Measurements from ENCODE around the gene CELSR1. TPM values are rescaled to one million over a fixed set of nuclear protein-coding genes. Genes with fewer than 3 reads are reported as not detected.

CELSR1 gene
- total RNA-seq, 1 donor from 2014 or later = 0.39 TPM

DNA sequence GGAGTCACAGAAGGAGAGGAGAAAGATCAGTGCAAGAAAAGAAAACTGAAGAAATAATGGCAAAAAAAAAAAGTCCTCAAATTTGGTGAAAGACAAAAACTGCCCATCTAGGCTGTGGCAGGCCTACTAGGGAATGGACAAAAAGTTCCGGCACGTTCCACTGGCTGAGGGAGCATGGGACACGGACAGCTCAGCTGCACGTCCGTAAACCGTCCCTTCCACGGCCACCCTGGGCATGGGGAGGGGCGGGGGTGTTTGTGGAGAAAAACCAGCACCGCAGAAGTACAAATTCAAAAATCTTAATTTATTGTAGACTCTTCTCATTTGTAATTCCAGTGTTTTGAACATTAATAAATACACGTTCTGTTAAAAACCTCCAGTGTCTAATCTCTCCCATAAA is 176.5 kb downstream of the CELSR1 start:
- no peak overlapping the region for H3K27ac Mint-ChIP-seq
- H3K27me3 Mint-ChIP-seq (ENCODE audit: insufficient read depth) = no peaks in the 10 kb centered on the region
- H3K4me3 Mint-ChIP-seq = no peak overlapping the region
- peaks cover 4% of the 10 kb centered on the region for H3K36me3 Mint-ChIP-seq (ENCODE audit: low read depth)
- no peaks in the 10 kb centered on the region for H3K9me3 Mint-ChIP-seq
- no peaks in the 10 kb centered on the region for H3K4me1 Mint-ChIP-seq (ENCODE audit: low read depth)
- intact Hi-C loops (cut with micrococcal nuclease) = no loop called here
- DNase-seq (ENCODE audit: low spot score) = no peak

DNA sequence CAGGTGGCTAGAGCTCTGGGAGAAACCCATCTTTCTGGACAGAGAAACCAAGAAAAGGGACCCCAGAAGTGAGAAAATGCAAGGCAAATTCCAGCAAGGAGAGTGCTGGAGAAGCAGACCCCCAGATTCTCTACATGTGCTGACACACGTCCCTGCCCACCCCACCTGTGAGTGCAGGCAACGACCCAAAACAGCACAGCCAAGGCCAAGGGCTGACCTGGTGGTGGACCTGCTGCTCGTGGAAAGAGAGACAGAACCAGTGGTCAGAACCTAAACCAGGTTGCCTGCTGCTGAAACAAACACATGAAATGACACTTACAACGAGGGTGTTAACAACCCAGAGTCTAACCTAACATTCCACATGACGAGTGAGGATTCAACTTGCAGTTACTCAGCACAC is 177.3 kb downstream of the CELSR1 start:
- no peak overlapping the region for H3K27ac Mint-ChIP-seq

DNA sequence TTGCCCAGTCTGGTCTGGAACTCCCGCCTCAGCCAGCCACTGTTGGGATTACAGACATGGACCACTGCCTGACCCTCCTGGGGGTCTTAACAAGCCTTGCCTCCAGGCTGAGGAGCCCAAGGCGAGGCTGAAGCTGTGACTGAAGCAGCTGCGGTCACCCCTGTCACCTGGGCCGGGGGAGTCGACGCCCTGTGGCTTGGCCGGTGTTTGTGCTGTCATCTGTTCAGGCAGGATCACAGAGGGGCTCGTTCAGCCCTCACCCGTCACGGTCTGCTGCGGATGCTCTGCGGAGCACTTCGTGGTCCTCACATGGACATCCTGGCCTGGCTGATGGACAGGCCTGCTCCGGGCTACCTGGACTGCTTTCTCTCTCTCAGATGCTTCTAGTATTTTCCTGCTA is 178.1 kb downstream of the CELSR1 start:
- Mint-ChIP-seq H3K36me3 (ENCODE audit: low read depth) (peaks cover 6% of the 10 kb centered on the region), H3K4me1 (ENCODE audit: low read depth) (no peaks in the 10 kb centered on the region), H3K9me3 (no peaks in the 10 kb centered on the region), H3K27me3 (ENCODE audit: insufficient read depth) (no peaks in the 10 kb centered on the region), H3K4me3 (no peak overlapping the region), H3K27ac (no peak overlapping the region)
- intact Hi-C loops (cut with micrococcal nuclease) = no loop called here
- no peak for DNase-seq (ENCODE audit: low spot score)

More for the DNA sequence above, 177.3 kb downstream of the CELSR1 start:
- DNase-seq (ENCODE audit: low spot score) = no peak
- H3K9me3 Mint-ChIP-seq = no peaks in the 10 kb centered on the region
- no peak overlapping the region for H3K4me3 Mint-ChIP-seq
- H3K36me3 Mint-ChIP-seq (ENCODE audit: low read depth) = peaks cover 6% of the 10 kb centered on the region
- no peaks in the 10 kb centered on the region for H3K4me1 Mint-ChIP-seq (ENCODE audit: low read depth)
- H3K27me3 Mint-ChIP-seq (ENCODE audit: insufficient read depth) = no peaks in the 10 kb centered on the region
- intact Hi-C loops (cut with micrococcal nuclease) = no loop called here

DNA sequence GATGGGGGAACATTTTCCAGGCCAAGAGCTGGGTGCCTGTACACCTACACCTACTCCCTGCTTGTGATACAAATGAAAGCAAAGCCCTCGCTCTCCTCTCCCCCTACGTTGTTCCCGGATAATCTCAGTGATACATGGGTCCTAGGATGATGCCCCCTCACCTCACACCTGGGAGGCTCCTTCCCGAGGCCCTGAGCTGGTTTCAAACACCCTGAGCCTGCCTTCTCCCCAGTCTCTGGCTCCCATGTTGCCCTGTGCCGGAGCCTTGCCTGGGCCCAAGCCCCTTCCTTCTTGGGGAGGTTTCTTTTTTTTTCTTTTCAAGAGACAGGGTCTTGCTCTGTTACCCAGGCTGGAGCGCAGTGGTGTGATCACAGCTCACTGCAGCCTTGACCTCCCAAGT is 178.7 kb downstream of the CELSR1 start:
- H3K4me1 Mint-ChIP-seq (ENCODE audit: low read depth) = no peaks in the 10 kb centered on the region
- H3K27me3 Mint-ChIP-seq (ENCODE audit: insufficient read depth) = no peaks in the 10 kb centered on the region
- peaks cover 9% of the 10 kb centered on the region for H3K36me3 Mint-ChIP-seq (ENCODE audit: low read depth)
- H3K27ac Mint-ChIP-seq = no peak overlapping the region
- DNase-seq (ENCODE audit: low spot score) = no peak
- no peak overlapping the region for H3K4me3 Mint-ChIP-seq
- no peaks in the 10 kb centered on the region for H3K9me3 Mint-ChIP-seq
- intact Hi-C loops (cut with micrococcal nuclease) = no loop called here

DNA sequence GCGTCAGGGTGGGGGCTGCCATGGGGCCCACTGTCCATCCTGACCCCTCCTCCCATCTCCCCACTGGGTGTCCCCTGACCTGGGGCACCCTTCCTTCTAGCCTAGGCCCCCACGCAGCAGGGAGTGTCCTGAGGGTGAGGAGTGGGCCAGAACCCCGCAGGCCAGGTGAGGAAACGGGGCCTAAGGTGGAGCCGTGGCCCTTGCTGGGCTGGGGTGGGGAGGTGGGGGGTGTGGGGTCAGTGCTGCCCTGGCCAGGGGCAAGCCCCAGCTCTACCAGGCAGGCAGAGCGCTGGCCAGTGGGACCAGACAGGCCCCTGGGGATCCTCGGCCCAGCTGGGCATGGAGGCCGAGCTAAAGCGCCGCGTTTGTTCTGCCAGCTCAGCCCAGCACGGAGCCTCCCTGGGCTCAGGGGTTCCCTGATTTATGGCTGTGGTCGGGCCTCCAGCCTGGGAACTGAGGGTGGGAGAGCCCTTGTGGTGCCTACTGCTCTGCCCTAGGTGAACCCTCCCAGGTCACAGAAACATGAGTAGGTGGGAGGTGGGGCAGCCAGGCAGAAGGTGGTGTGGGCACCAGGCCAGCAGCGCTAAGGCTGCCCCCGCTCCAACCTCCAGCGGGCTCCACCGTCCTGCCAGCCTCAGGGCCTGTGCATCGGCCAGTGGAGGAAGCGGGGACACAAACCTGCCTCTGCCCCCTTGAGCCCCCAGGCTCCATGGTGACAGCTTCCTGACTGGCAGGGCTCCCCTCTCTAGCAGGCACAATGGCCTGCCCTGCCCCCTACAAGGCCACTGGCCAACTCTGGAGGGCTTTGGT is 179.5 kb downstream of the CELSR1 start:
- intact Hi-C loops (cut with micrococcal nuclease) = no loop called here
- Mint-ChIP-seq H3K27ac (no peak overlapping the region), H3K36me3 (ENCODE audit: low read depth) (peaks cover 12% of the 10 kb centered on the region)

DNA sequence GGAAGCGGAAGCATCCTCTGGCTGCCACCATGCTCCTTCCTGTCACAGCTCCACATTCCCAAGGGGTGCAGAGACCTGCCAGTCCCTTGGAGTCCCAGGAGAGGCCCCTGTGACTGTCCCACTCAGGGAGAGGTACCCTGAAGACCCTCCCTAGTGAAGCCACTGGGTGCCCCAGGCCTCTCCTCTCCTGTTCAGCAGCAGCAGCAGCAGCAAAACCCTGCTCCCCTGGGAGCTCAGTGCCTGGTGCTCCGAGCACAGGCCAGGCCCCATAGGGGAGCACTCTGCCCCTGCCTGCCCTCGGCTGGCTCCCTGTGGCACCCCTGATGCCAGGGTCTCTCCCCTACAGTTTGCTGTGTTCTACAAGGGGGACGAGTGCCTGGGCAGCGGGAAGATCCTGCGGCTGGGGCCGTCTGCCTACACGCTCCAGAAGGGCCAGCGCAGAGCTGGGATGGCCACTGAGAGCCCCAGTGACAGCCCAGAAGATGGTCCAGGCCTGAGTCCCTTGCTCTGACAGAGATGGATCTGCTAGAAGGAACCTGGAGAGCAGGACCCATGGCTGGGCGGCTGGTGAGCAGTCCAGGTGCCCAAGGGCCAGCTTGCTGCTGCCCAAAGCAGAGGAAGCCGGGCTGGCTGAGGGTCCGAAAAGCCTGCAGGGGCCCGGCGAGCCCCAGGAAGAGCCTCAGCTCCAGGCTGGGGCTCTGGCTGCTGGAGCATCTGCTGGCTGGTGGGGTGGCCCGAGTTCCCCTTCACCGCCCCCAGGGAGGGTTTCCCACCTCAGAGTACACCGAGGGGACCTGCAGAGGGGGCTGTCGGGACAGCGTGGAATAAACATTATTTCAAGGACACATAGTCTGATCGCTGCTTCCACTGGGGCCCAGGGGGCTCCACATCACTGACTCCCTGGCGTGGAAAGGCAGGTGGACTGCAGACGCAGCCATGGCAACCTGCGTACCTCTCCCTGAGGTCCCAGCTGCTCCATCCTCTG is 180.6 kb downstream of the CELSR1 start:
- no peak overlapping the region for H3K27ac Mint-ChIP-seq
- H3K4me3 Mint-ChIP-seq = no peak overlapping the region
- no peak for DNase-seq (ENCODE audit: low spot score)
- H3K27me3 Mint-ChIP-seq (ENCODE audit: insufficient read depth) = no peaks in the 10 kb centered on the region
- no peaks in the 10 kb centered on the region for H3K9me3 Mint-ChIP-seq
- peaks cover 21% of the 10 kb centered on the region for H3K36me3 Mint-ChIP-seq (ENCODE audit: low read depth)
- intact Hi-C loops (cut with micrococcal nuclease) = no loop called here
- no peaks in the 10 kb centered on the region for H3K4me1 Mint-ChIP-seq (ENCODE audit: low read depth)

More for the DNA sequence above, 179.5 kb downstream of the CELSR1 start:
- Mint-ChIP-seq H3K9me3 (no peaks in the 10 kb centered on the region), H3K27me3 (ENCODE audit: insufficient read depth) (no peaks in the 10 kb centered on the region), H3K4me1 (ENCODE audit: low read depth) (no peaks in the 10 kb centered on the region), H3K4me3 (no peak overlapping the region)
- DNase-seq (ENCODE audit: low spot score) = no peak

GRCh38 chr22:46355996-46356471 is 181.4 kb downstream of the CELSR1 start:
- intact Hi-C loops (cut with micrococcal nuclease) = no loop called here
- no peak overlapping the region for H3K27ac Mint-ChIP-seq
- DNase-seq (ENCODE audit: low spot score) = no peak

GRCh38 chr22:46355369-46355995 is 181.9 kb downstream of the CELSR1 start:
- no peaks in the 10 kb centered on the region for H3K9me3 Mint-ChIP-seq
- H3K27me3 Mint-ChIP-seq (ENCODE audit: insufficient read depth) = no peaks in the 10 kb centered on the region
- DNase-seq (ENCODE audit: low spot score) = peak; percentile 16
- no peaks in the 10 kb centered on the region for H3K4me1 Mint-ChIP-seq (ENCODE audit: low read depth)
- H3K27ac Mint-ChIP-seq = no peak overlapping the region
- intact Hi-C loops (cut with micrococcal nuclease) = no loop called here
- peaks cover 31% of the 10 kb centered on the region for H3K36me3 Mint-ChIP-seq (ENCODE audit: low read depth)
- H3K4me3 Mint-ChIP-seq = no peak overlapping the region

More at GRCh38 chr22:46355996-46356471, 181.4 kb downstream of the CELSR1 start:
- Mint-ChIP-seq H3K4me1 (ENCODE audit: low read depth) (no peaks in the 10 kb centered on the region), H3K9me3 (no peaks in the 10 kb centered on the region), H3K4me3 (no peak overlapping the region), H3K27me3 (ENCODE audit: insufficient read depth) (no peaks in the 10 kb centered on the region), H3K36me3 (ENCODE audit: low read depth) (peaks cover 27% of the 10 kb centered on the region)

DNA sequence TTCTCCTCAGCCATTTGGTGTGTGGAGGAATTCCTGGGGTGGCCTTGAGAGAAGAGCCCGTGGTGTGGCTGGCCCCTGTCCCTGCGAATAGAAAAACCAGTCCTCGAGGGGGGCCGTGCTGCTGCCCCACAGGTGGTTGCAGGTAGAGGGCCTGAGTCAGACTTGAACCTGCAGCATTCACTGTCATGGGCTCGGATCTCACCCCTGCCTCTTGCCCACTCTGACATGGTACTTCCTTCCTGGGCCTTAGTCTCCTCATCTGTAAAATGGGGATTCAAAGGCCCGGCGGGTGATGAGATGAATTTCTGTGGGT is 182.5 kb downstream of the CELSR1 start:
- Mint-ChIP-seq H3K4me1 (ENCODE audit: low read depth) (no peaks in the 10 kb centered on the region), H3K9me3 (no peaks in the 10 kb centered on the region), H3K4me3 (no peak overlapping the region), H3K27ac (no peak overlapping the region), H3K27me3 (ENCODE audit: insufficient read depth) (no peaks in the 10 kb centered on the region), H3K36me3 (ENCODE audit: low read depth) (peaks cover 32% of the 10 kb centered on the region)
- DNase-seq (ENCODE audit: low spot score) = no peak
- intact Hi-C loops (cut with micrococcal nuclease) = no loop called here

GRCh38 chr22:46354176-46354992 is 183.0 kb downstream of the CELSR1 start:
- no peak for DNase-seq (ENCODE audit: low spot score)
- Mint-ChIP-seq H3K27me3 (ENCODE audit: insufficient read depth) (no peaks in the 10 kb centered on the region), H3K27ac (no peak overlapping the region), H3K9me3 (no peaks in the 10 kb centered on the region), H3K36me3 (ENCODE audit: low read depth) (peaks cover 34% of the 10 kb centered on the region), H3K4me1 (ENCODE audit: low read depth) (no peaks in the 10 kb centered on the region), H3K4me3 (no peak overlapping the region)
- intact Hi-C loops (cut with micrococcal nuclease) = no loop called here

DNA sequence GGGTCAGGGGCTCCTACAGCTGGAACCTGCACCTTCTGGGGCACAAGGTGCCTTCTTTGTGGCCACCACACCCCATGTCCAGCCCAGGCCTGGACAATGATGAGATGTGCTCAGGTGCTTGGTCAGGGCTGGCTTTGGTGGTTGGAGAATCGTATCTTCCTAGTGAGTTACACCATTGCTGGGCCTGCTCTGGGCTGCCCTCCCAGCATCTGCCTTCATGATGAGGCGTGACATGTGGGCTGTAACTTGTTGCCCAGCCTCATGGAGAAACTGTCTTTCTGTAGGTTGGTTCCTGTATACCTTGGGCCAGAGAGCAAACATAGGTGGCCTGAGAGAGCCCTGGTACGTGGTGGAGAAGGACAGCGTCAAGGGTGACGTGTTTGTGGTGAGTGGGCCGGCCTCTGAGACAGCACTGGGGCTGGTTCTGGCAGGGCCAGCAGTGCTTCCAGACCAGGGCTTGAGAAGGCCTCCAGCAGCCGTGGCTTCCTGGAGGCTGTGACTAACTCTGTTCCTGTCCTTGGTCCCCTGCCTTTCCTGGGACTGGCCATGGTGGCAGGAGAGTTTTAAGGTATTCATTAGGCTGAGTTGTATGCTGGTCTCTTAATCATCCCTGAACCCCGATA is 183.8 kb downstream of the CELSR1 start:
- intact Hi-C loops (cut with micrococcal nuclease) = no loop called here
- Mint-ChIP-seq H3K27me3 (ENCODE audit: insufficient read depth) (no peaks in the 10 kb centered on the region), H3K9me3 (no peaks in the 10 kb centered on the region), H3K36me3 (ENCODE audit: low read depth) (peaks cover 36% of the 10 kb centered on the region), H3K27ac (no peak overlapping the region), H3K4me3 (no peak overlapping the region), H3K4me1 (ENCODE audit: low read depth) (no peaks in the 10 kb centered on the region)
- no peak for DNase-seq (ENCODE audit: low spot score)

Measured in activated T-helper 1 cell treated with anti-CD3 and anti-CD28 coated beads, Interleukin-12 subunit alpha, Interleukin-12 subunit beta, Interleukin-2, Interleukin-4 antibody, amounts not matched to agents 30 ng/mL and 10 ng/mL and 1 ng/mL, durations not matched to agents 14 hours and 24 hours and 36 hours (primary cell).